ENCODE results near the gene SLC1A2.

- TF ChIP-seq POLR2A (IDR thresholded peaks at IDR 0.05; ENCODE audit: low read depth, low read length) (no peak), POLR2AphosphoS5 (IDR thresholded peaks at IDR 0.05; ENCODE audit: low read depth, low read length) (no peak), TAF1 (IDR thresholded peaks at IDR 0.05; ENCODE audit: borderline replicate concordance, low read depth, low read length) (no peak)
Measured at GRCh38 chr11:35330931-35331330, 88.4 kb downstream of the SLC1A2 start.
